Activated CD8-positive, alpha-beta memory T cell treated with anti-CD3 and anti-CD28 coated beads for 1 hour (primary cell): Measurements from ENCODE around the gene BCL11B.

ENCODE experiments used
- DNase-seq, 2 donors: peaks; one replicate each; pipeline ENCODE4 v3.0.0-alpha.2; 2020; ENCODE audit warnings: low read depth in 1 of 2; ENCODE audit errors: extremely low read depth in 1 of 2

The BCL11B gene

DNA sequence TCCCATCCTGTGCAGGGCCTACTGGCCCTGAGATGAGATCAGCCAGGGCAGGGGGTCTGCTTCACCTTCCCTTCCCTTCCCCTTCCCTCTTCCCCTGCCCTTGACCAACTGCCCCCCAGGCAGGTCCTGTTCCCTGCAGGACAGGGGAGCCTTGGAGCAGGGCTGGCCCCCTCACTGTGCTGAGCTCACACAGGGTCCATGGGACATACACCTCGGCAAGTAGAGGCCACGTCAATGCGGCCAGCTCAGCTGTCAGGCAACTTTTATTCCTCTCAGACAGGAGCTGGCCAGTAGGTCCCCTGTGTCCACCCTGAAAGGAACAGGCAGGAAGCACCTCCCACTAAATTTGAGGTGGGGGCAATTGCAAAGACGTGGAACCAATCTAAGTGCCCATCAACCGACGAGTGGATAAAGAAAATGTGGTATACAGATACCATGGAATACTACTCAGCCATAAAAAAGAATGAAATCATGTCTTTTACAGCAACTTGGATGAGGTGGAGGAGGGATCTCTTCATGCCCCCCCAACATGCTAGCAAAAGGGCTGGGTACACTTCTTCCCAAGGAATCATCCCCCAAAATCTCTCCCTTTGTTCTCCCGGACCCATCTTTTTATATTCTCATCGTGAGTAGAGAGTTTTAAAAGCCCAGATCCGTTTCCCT is 148.7 kb downstream of the BCL11B start:
- no peak for DNase-seq

GRCh38 chr14:99122521-99123125 is 149.4 kb downstream of the BCL11B start:
- no peak for DNase-seq

DNA sequence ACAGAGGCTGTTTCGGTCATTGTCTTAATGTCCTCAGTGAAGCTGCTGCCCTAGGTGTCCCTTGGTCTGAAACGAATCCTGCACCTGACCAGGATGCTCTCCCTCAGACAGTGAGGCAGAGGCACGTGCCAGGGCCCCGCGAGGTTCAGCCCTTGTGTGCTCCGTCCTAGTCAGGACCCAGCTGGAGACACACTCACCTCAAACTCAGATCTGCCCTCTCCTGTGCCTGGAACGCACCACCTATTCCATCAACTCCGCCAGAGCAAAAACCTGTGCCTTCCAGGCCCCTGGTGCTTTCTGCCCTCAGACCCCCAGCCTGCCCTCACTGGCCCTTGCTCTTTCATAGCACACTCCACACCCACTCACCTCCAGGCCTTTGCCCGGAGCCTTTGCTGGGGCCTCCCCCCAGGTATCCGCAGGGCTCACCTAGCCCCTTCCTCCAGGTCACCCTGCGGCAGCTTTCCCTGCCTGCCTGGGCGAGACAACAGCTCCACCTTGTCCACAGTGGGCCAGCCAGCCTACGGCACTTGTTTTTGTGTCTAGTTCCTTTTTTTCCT is 150.6 kb downstream of the BCL11B start:
- DNase-seq, result no peak

DNA sequence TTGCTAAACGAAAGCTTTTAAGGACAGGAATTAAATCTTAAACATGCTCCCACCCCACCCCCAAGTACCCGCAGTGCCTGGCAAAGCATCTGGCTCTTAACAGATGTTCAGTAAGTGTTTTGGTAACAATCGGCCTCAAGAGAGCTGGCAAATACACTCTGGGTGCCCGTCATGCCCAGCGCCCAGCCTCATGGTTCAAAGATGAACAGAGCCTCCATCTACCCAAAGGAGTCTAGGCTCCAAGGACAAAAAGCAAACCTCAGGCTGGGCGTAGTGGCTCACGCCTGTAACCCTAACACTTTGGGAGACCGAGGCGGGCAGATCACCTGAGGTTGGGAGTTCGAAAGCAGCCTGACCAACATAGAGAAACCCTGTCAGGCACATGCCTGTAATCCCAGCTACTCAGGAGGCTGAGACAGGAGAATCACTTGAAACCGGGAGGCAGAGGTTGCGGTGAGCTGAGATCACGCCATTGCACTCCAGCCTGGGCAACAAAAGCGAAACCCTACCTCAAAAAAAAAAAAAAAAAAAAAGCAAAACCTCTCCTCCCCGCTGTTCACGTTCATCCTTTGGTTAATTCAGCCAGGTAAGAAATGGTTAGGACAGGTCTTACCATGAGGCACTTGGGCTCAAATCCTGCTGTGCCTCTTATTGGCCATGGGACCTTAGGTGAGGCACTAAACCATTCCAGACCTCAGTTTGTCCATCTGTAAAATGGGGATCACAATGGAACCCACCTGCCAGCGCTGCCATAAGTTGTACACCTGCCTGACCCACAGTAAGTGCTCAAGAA is 151.3 kb downstream of the BCL11B start:
- DNase-seq, result no peak

DNA sequence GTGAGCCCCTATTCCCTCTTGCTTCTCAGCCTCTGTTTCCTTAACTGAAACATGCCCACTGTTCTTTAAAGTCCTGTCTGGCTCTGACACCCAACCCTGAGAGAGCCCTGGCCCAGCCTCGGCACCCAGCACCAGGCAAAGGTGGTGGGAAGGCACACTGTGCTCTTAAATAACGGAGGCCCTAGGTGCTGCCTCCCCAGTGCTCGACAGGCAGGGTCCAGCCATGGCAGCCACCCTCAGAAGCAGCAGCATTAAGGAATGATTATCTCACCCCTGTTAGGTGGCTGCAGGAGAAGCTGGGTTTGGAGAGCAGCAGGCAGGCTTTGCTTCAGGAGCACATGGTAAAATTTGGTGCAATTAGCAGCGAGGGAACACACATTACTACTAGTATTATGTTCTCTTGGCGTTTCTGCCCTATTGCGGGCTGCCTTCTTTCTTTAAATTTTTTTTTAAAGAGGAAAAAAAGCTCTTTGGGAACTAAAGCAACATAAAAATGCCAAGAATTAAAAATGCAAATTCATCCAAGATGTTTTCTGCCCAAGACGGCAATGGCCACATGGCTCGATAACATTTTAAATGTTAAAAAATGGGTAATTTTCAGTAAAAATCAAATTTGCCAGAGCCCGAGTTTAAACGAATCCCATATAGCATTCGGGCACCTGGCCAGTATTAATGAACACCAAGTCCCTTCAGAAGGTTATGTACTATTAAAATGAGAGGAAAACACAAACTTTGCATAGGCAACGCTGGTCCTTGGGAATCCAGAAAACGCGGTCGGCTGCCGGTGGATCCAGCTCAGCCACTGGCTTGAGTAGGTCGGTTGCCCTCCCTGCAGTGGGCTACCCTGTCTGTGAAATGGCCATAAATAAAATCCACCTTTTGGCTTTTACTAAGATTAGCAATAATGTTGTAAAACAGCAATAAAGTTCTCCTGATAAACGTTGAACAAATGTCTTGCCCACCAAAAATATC is 152.2 kb downstream of the BCL11B start:
- no peak for DNase-seq
